GM10266 (cell line): Measurements from ENCODE around the gene TRDMT1.

Source experiments
- DNase-seq: peaks from one replicate; pipeline ENCODE4 v3.0.0; 2012; ENCODE audit errors: extremely low spot score
- TF ChIP-seq, protein P1 (sequence below): IDR thresholded peaks from 2 replicates; pipeline ENCODE4 v1.5.1; 2012; ENCODE audit warnings: mild to moderate bottlenecking, low read depth; ENCODE audit not compliant: control insufficient read depth, insufficient read depth; ENCODE audit errors: missing control alignments

TRDMT1 gene

GRCh38 chr10:17209302-17209701, 7.8 kb upstream of the TRDMT1 start:
- DNase-seq, result no peak
- TF ChIP-seq, protein P1, sequence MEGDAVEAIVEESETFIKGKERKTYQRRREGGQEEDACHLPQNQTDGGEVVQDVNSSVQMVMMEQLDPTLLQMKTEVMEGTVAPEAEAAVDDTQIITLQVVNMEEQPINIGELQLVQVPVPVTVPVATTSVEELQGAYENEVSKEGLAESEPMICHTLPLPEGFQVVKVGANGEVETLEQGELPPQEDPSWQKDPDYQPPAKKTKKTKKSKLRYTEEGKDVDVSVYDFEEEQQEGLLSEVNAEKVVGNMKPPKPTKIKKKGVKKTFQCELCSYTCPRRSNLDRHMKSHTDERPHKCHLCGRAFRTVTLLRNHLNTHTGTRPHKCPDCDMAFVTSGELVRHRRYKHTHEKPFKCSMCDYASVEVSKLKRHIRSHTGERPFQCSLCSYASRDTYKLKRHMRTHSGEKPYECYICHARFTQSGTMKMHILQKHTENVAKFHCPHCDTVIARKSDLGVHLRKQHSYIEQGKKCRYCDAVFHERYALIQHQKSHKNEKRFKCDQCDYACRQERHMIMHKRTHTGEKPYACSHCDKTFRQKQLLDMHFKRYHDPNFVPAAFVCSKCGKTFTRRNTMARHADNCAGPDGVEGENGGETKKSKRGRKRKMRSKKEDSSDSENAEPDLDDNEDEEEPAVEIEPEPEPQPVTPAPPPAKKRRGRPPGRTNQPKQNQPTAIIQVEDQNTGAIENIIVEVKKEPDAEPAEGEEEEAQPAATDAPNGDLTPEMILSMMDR, result no peak

DNA sequence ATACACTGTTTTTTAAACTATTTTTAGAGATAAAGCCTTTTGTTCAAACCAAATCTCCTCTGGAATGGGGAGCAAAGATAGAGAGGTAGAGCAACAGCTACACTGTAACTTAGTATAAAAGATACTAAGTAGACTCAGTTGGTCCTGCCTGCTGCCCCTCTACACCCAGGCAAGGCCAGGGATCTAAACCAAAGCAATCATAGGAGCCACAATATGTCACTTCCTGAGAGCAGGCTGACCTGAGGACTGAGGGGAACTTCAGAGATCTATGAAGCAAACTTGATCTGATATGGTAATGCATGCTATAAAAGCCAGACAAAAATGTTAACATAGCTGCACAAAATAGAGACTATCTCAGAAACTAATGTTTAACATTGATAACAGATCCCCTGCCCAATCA, 7.0 kb upstream of the TRDMT1 start:
- DNase-seq, result no peak
- TF ChIP-seq, protein P1, result no peak

DNA sequence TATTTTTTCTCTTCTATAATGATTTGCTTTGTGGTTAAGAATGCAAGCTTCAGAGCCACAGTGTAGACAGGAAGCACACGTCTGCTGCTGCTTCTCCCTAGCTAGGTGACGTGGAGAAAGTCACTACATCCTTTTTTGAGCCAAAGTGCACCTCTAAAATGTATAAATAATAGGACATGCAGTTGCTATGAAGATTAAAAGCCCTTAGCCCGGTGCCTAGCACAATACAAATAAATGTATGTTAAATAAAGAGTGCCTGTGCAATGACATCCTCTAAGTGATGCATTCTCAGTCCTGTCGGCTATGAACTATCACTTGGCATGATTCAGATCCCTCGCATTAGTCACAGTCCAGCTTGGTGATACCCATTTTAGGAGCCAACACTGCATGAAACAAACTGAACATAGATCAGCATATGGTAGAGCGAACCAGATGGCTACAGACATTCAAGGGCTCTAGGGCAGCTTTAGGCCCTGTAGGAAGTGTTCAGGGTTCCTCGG, 4.8 kb upstream of the TRDMT1 start:
- TF ChIP-seq, protein P1, result no peak
- no peak for DNase-seq

DNA sequence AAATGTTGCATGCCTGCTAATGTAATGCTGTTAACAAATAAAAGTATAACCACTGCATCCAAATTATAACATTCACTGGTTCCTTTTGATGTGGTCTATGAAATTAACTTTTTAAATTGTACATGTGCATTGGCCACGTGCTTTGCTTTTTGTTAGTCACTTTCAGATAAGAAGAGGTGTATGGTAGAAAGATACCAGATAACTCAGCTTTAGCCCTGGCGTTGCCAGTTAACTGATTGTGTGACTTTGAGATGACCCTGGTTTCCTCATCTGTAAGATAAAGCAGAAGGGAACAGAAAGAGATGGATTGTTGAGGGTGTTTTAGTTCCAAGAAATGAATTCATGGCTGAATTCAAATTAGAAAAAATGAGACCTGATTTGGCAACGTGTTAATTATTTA, 1.9 kb upstream of the TRDMT1 start:
- TF ChIP-seq, protein P1, result no peak

GRCh38 chr10:17202999-17203398, 1.5 kb upstream of the TRDMT1 start:
- DNase-seq, result no peak
- TF ChIP-seq, protein P1, result no peak

More for the DNA sequence above, 1.9 kb upstream of the TRDMT1 start:
- DNase-seq, result no peak

DNA sequence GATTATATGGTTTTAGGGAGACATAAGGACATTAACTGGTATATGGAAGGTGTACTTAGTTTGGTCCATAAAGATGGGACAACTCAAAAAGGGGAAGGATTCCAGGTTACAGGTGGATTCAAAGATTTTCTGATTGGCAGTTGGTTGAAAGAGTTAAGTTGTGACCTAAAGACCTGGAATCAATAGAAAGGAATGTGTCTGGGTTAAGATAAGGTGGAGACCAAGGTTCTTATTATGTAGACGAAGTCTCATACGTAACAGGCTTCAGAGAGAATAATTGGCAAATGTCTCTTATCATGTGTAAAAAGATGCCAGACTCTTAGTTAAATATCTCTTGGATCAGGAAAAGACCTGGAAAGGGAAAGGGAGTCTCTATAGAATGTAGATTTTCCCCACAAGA, 1.0 kb upstream of the TRDMT1 start:
- TF ChIP-seq, protein P1, result no peak
- no peak for DNase-seq

GRCh38 chr10:17201794-17202116, 283 bp upstream of the TRDMT1 start:
- DNase-seq, result no peak
- TF ChIP-seq, protein P1, result no peak
